ENCODE results near the gene USP16. TPM values are rescaled to one million over a fixed set of nuclear protein-coding genes. Genes with fewer than 3 reads are reported as not detected.

Gene USP16
- total and polyA plus RNA-seq, 2 of the 13 experiments (the other 11 are each of a cell fraction or from before 2014, with no cell fraction given) = 16.5 to 46.9 TPM

DNA sequence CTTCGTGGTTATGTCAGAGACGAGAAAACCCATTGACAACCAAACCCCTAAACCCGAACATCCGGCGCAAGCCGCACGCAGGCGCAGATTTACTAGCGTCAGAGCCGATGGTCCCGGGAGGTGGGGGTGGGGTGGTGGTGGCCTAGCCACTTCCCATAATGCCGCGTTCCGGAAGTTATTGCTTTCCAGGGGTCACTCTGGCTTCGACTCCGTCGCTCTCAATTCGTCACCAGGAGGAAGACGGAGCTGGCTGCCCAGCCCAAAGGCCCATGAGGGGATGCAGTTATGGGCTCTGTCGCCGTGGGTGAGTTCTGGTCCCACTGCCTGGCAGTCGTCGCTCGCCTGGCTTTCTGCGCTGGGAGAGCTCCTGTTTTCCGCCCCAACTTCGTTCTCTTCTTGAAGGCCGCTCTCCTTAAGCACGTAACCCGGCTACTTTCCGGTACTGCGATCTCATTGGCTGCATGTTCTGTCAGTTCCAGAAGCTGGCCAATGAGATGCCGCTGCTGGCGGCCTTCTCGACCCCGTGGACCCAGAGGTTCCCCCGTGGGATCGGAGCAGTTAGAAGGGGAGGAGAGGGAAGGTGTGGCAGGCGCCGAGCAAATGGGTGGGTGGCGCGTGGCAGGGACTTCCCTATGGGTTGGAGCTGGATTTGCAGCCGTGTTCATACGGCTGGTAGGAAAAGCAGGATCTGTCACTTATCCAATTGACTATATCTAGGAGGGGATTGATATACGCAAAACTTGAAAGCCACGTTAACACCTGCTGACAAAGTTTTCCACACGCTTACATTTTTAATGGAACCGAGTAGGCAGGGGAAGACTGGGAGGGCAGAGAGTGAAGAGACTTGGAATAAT, at the start of gene USP16 (continued):
- TF ChIP-seq GLI4 (CRISPR knock-in tag; IDR thresholded peaks at IDR 0.05; ENCODE audit: borderline replicate concordance) = no peak
- TF ChIP-seq BORCS8-MEF2B (CRISPR knock-in tag; IDR thresholded peaks at IDR 0.05) = peak; percentile 59; the same call in 1 of the 2 replicates
- no peak for TF ChIP-seq CC2D1A (CRISPR knock-in tag; IDR thresholded peaks at IDR 0.05)
- TF ChIP-seq ZFP62 (CRISPR knock-in tag; IDR thresholded peaks at IDR 0.05) = no peak
- peak in 1 of 2 experiments; percentile 43; a peak in 2 of 4 replicates for TF ChIP-seq KLF16 (CRISPR knock-in tag; IDR thresholded peaks at IDR 0.05)
- TF ChIP-seq ZNF33B (CRISPR knock-in tag; IDR thresholded peaks at IDR 0.05) = no peak
- peak; percentile 52; the same call in 1 of the 2 replicates for TF ChIP-seq KDM4B (CRISPR knock-in tag; IDR thresholded peaks at IDR 0.05)
- TF ChIP-seq, protein P1, sequence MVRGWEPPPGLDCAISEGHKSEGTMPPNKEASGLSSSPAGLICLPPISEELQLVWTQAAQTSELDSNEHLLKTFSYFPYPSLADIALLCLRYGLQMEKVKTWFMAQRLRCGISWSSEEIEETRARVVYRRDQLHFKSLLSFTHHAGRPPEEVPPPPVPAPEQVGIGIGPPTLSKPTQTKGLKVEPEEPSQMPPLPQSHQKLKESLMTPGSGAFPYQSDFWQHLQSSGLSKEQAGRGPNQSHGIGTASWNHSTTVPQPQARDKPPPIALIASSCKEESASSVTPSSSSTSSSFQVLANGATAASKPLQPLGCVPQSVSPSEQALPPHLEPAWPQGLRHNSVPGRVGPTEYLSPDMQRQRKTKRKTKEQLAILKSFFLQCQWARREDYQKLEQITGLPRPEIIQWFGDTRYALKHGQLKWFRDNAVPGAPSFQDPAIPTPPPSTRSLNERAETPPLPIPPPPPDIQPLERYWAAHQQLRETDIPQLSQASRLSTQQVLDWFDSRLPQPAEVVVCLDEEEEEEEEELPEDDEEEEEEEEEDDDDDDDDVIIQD (CRISPR knock-in tag; IDR thresholded peaks at IDR 0.05; ENCODE audit: low read depth) = peak; percentile 50; the same call in 1 of the 2 replicates
- TF ChIP-seq, protein P2, sequence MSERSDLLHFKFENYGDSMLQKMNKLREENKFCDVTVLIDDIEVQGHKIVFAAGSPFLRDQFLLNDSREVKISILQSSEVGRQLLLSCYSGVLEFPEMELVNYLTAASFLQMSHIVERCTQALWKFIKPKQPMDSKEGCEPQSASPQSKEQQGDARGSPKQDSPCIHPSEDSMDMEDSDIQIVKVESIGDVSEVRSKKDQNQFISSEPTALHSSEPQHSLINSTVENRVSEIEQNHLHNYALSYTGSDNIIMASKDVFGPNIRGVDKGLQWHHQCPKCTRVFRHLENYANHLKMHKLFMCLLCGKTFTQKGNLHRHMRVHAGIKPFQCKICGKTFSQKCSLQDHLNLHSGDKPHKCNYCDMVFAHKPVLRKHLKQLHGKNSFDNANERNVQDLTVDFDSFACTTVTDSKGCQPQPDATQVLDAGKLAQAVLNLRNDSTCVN (CRISPR knock-in tag; IDR thresholded peaks at IDR 0.05; ENCODE audit: borderline replicate concordance) = no peak; the same call in 1 of the 2 replicates
- peak; percentile 76; the same call in 1 of the 2 replicates for TF ChIP-seq RORA (CRISPR knock-in tag; IDR thresholded peaks at IDR 0.05)
- TF ChIP-seq NFIB (CRISPR knock-in tag; IDR thresholded peaks at IDR 0.05; ENCODE audit: borderline replicate concordance) = no peak
- TF ChIP-seq ZNF788 (CRISPR knock-in tag; IDR thresholded peaks at IDR 0.05; ENCODE audit: borderline replicate concordance) = 0 out of 2 replicates have a peak, but pooled peaks have one; percentile 83
- no peak for TF ChIP-seq DPF2 (CRISPR knock-in tag; IDR thresholded peaks at IDR 0.05; ENCODE audit: borderline replicate concordance, low read depth)
- TF ChIP-seq, protein P3, sequence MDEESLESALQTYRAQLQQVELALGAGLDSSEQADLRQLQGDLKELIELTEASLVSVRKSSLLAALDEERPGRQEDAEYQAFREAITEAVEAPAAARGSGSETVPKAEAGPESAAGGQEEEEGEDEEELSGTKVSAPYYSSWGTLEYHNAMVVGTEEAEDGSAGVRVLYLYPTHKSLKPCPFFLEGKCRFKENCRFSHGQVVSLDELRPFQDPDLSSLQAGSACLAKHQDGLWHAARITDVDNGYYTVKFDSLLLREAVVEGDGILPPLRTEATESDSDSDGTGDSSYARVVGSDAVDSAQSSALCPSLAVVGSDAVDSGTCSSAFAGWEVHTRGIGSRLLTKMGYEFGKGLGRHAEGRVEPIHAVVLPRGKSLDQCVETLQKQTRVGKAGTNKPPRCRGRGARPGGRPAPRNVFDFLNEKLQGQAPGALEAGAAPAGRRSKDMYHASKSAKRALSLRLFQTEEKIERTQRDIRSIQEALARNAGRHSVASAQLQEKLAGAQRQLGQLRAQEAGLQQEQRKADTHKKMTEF (CRISPR knock-in tag; IDR thresholded peaks at IDR 0.05) = peak; percentile 40; the same call in 1 of the 2 replicates
- no peak for TF ChIP-seq GTF2F1 (IDR thresholded peaks at IDR 0.05; ENCODE audit: low read length)
- TF ChIP-seq, protein P4, sequence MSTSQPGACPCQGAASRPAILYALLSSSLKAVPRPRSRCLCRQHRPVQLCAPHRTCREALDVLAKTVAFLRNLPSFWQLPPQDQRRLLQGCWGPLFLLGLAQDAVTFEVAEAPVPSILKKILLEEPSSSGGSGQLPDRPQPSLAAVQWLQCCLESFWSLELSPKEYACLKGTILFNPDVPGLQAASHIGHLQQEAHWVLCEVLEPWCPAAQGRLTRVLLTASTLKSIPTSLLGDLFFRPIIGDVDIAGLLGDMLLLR (CRISPR knock-in tag; IDR thresholded peaks at IDR 0.05) = no peak
- TF ChIP-seq ARNT2 (CRISPR knock-in tag; IDR thresholded peaks at IDR 0.05; ENCODE audit: low read depth) = peak; percentile 45; the same call in 1 of the 2 replicates
- no peak for TF ChIP-seq SNAI1 (CRISPR knock-in tag; IDR thresholded peaks at IDR 0.05; ENCODE audit: borderline replicate concordance)
- no peak for TF ChIP-seq PRMT3 (CRISPR knock-in tag; IDR thresholded peaks at IDR 0.05; ENCODE audit: borderline replicate concordance, low read depth)
- no peak; the same call in 1 of the 2 replicates for TF ChIP-seq RAD21 (CRISPR knock-in tag; IDR thresholded peaks at IDR 0.05)
- no peak for TF ChIP-seq ZKSCAN1 (IDR thresholded peaks at IDR 0.05; ENCODE audit: low read length)
- peak; percentile 45 for TF ChIP-seq ZNF781 (CRISPR knock-in tag; IDR thresholded peaks at IDR 0.05; ENCODE audit: borderline replicate concordance, not compliant biosample characterization)
- TF ChIP-seq, protein P5, sequence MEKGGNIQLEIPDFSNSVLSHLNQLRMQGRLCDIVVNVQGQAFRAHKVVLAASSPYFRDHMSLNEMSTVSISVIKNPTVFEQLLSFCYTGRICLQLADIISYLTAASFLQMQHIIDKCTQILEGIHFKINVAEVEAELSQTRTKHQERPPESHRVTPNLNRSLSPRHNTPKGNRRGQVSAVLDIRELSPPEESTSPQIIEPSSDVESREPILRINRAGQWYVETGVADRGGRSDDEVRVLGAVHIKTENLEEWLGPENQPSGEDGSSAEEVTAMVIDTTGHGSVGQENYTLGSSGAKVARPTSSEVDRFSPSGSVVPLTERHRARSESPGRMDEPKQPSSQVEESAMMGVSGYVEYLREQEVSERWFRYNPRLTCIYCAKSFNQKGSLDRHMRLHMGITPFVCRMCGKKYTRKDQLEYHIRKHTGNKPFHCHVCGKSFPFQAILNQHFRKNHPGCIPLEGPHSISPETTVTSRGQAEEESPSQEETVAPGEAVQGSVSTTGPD (CRISPR knock-in tag; IDR thresholded peaks at IDR 0.05) = no peak

Measured in HepG2 (cell line).